ENCODE data around the gene RAB27A. TPM values are rescaled to one million over a fixed set of nuclear protein-coding genes. Genes with fewer than 3 reads are reported as not detected.
"Not testable (repeated sequence)": the region's sequence is repeated elsewhere in the genome, so short reads cannot be mapped to it uniquely, and the experiment has no call there.

The RAB27A gene
- total and polyA plus RNA-seq, 2 of the 13 experiments (the other 11 are each of a cell fraction or from before 2014, with no cell fraction given) = 3.4 to 8.1 TPM

DNA sequence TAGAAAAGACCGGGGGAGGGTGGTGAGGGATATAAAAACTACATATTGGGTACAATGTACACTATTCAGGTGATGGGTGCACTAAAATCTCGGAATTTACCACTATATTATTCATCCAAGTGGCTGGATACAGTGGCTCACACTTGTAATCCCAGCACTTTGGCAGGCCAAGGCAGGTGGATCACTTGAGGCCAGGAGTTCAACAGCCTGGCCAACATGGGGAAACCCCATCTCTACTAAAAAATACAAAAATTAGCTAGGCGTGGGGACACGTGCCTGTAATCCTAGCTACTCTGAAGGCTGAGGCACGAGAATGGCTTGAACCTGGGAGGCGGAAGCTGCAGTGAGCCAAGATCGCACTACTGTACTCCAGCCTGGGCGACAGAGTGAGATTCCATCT, 37.4 kb downstream of the RAB27A start:
- H4K20me1 ChIP-seq (ENCODE audit: insufficient read depth, low read length); in situ Hi-C loops (cut with HindIII; ENCODE audit: extremely low pct_ligation_motif_present, low pct_unique_long_range_greater_than_20kb); H3K27ac ChIP-seq (ENCODE audit: extremely low read length, insufficient read depth, low read length); H3K9me3 ChIP-seq (ENCODE audit: low read length); POLR2A ChIA-PET; H3K36me3 ChIP-seq (replicated peaks in 1 of 2; ENCODE audit: control insufficient read depth in 1 of 2, insufficient read depth in 2 of 2, low read length in 2 of 2); H3K79me2 ChIP-seq (ENCODE audit: insufficient read depth, low read length); H3K4me3 ChIP-seq (replicated peaks in 1 of 3; ENCODE audit: insufficient read depth in 1 of 3, low read depth in 2 of 3, low read length in 3 of 3); DNase-seq (ENCODE audit: low spot score); intact Hi-C loops (cut with micrococcal nuclease; ENCODE audit: unreplicated experiment); FAIRE-seq; CTCF ChIA-PET (ENCODE audit: low intra/inter-chr PET ratio, low total read pairs); H3K4me2 ChIP-seq (ENCODE audit: low read depth, low read length); H2AFZ ChIP-seq (ENCODE audit: low read length); H3K9ac ChIP-seq (ENCODE audit: insufficient read depth, low read depth, low read length); ATAC-seq; H3K27me3 ChIP-seq (ENCODE audit: control insufficient read depth in 1 of 2, insufficient read depth in 2 of 2, low read length in 2 of 2); BruUV-seq (replicated peaks): not testable (repeated sequence)
- peaks cover 38% of the 10 kb centered on the region for H3K4me1 ChIP-seq (ENCODE audit: insufficient read depth, low read length)
- 95% methylated on average over 8 of the region's 8 CpGs for WGBS (ENCODE audit: low lambda C conversion rate)

GRCh38 chr15:55250941-55251340, 38.7 kb downstream of the RAB27A start:
- in situ Hi-C loops (cut with HindIII; ENCODE audit: extremely low pct_ligation_motif_present, low pct_unique_long_range_greater_than_20kb) = no loop called here
- no peaks in the 10 kb centered on the region for H3K79me2 ChIP-seq (ENCODE audit: insufficient read depth, low read length)
- FAIRE-seq = no peak
- no peaks in the 10 kb centered on the region for H3K27me3 ChIP-seq (ENCODE audit: control insufficient read depth in 1 of 2, insufficient read depth in 2 of 2, low read length in 2 of 2)
- 93% methylated on average over 4 of the region's 4 CpGs for WGBS (ENCODE audit: low lambda C conversion rate)
- no peak overlapping the region for H3K4me2 ChIP-seq (ENCODE audit: low read depth, low read length)
- H2AFZ ChIP-seq (ENCODE audit: low read length) = no peak overlapping the region
- H3K9ac ChIP-seq (ENCODE audit: insufficient read depth, low read depth, low read length) = no peak overlapping the region
- no peak for TF ChIP-seq TRIM22 (IDR thresholded peaks at IDR 0.05)
- TF ChIP-seq SRSF1 (optimal IDR thresholded peaks at IDR 0.05; ENCODE audit: low read depth, low read length) = no peak
- TF ChIP-seq ZNF33A (CRISPR knock-in tag; IDR thresholded peaks at IDR 0.05; ENCODE audit: borderline replicate concordance) = no peak
- TF ChIP-seq PATZ1 (CRISPR knock-in tag; IDR thresholded peaks at IDR 0.05) = no peak
- no peak for TF ChIP-seq KLF13 (CRISPR knock-in tag; IDR thresholded peaks at IDR 0.05)
- TF ChIP-seq ZNF260 (CRISPR knock-in tag; IDR thresholded peaks at IDR 0.05; ENCODE audit: borderline replicate concordance, low read depth) = no peak
- no peak for TF ChIP-seq ZNF589 (CRISPR knock-in tag; conservative IDR thresholded peaks at IDR 0.05)
- TF ChIP-seq ZBTB42 (CRISPR knock-in tag; IDR thresholded peaks at IDR 0.05) = no peak
- ChIA-PET CTCF (ENCODE audit: low intra/inter-chr PET ratio, low total read pairs) (no interaction called here), POLR2A (interaction anchor here (1.0 to 1.9 kb wide), 2 partner anchors 30 to 68 kb away, joined by 3 to 6 read pairs; partner anchors contain the start of genes PIGB and PIGBOS1)
- DNase-seq (ENCODE audit: low spot score) = no peak
- H3K4me1 ChIP-seq (ENCODE audit: insufficient read depth, low read length) = peaks cover 28% of the 10 kb centered on the region
- H3K36me3 ChIP-seq (replicated peaks in 1 of 2; ENCODE audit: control insufficient read depth in 1 of 2, insufficient read depth in 2 of 2, low read length in 2 of 2) = no peaks in the 10 kb centered on the region
- no peak for ATAC-seq
- H4K20me1 ChIP-seq (ENCODE audit: insufficient read depth, low read length) = no peaks in the 10 kb centered on the region
- no peaks in the 10 kb centered on the region for H3K9me3 ChIP-seq (ENCODE audit: low read length)
- no TSS peak for BruUV-seq (replicated peaks)
- intact Hi-C loops (cut with micrococcal nuclease; ENCODE audit: unreplicated experiment) = no loop called here
- no peak overlapping the region for H3K4me3 ChIP-seq (replicated peaks in 1 of 3; ENCODE audit: insufficient read depth in 1 of 3, low read depth in 2 of 3, low read length in 3 of 3)
- no peak overlapping the region for H3K27ac ChIP-seq (ENCODE audit: extremely low read length, insufficient read depth, low read length)
